Cardiac fibroblast (primary cell): Measurements from ENCODE around the gene JAG2.

Source experiments
- DNase-seq, 2 donors: peaks; one replicate each; pipeline versions ENCODE4 v3.0.0 to v3.0.0-alpha.2; 2010; ENCODE audit warnings: low read depth in 2 of 2
- H3K4me3 ChIP-seq, 2 donors: replicated peaks in 1 of 2; 1 replicate in 1 of 2; 2 replicates in 1 of 2; pipeline ENCODE4 v1.5.1; 2011; ENCODE audit warnings: low read depth in 2 of 2, low read length in 2 of 2, mild to moderate bottlenecking in 2 of 2, moderate library complexity in 1 of 2
- TF ChIP-seq, protein P1 (sequence below): IDR thresholded peaks from one replicate; pipeline ENCODE4 v1.5.1; 2011; ENCODE audit warnings: low read depth, mild to moderate bottlenecking, low read length, inconsistent platforms

JAG2 gene

DNA sequence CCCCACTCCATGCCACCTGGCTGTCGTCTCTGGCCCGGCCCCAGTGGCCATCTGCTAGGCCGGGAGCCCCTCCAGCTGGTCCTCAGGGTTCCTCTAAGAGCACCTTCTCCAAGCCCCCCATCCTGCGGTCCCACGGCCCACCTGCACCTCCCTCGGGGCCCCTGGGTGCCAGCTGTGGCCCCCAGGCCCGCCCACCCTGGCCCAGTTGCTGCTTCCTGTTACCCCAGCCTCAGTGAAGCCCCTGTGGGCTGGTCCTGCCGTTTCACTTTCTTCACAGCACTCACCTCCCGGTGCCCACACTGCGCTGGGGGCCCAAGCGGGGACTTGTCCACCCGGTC lies 40.1 kb upstream of the JAG2 start:
- no peak for DNase-seq
- TF ChIP-seq, protein P1, sequence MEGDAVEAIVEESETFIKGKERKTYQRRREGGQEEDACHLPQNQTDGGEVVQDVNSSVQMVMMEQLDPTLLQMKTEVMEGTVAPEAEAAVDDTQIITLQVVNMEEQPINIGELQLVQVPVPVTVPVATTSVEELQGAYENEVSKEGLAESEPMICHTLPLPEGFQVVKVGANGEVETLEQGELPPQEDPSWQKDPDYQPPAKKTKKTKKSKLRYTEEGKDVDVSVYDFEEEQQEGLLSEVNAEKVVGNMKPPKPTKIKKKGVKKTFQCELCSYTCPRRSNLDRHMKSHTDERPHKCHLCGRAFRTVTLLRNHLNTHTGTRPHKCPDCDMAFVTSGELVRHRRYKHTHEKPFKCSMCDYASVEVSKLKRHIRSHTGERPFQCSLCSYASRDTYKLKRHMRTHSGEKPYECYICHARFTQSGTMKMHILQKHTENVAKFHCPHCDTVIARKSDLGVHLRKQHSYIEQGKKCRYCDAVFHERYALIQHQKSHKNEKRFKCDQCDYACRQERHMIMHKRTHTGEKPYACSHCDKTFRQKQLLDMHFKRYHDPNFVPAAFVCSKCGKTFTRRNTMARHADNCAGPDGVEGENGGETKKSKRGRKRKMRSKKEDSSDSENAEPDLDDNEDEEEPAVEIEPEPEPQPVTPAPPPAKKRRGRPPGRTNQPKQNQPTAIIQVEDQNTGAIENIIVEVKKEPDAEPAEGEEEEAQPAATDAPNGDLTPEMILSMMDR, result no peak
- no peak overlapping the region for H3K4me3 ChIP-seq

DNA sequence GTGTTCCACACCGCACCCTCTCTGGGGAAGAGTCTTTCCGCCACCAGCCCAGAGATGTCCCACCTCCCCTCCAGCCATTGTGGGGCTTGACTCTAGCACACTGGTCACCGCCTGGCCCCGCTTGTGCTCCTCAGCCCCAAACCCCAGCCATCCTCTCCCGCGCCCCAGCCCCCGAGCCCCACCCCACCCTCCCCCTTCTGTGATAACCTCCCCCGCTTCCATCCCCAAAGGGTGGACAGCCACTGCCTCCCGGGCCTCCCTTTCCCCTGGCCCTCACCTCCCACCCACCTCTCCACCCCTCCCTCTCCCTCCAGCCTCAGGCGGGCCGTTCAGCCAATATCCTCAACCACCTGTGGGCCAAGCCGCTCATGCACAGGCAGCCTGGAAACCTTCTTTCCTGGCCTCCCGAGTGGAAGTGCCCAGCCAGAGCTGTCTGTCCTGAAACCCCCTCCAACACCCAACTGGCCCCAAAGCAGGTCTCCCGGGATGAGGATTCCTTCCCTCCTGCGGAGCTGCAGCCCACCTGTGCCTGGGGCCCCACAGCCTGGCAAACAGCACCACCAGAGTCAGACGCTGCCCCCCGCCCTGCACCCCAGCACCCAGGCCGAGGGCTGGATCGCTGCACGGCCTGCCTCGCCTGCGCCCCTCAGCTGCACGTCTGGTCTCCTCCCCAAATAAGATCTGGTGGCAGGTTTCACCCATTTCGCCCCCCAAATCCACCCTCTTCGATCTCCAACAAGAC lies 39.6 kb upstream of the JAG2 start:
- DNase-seq, result no peak
- H3K4me3 ChIP-seq, result no peak overlapping the region
- TF ChIP-seq, protein P1, result no peak

DNA sequence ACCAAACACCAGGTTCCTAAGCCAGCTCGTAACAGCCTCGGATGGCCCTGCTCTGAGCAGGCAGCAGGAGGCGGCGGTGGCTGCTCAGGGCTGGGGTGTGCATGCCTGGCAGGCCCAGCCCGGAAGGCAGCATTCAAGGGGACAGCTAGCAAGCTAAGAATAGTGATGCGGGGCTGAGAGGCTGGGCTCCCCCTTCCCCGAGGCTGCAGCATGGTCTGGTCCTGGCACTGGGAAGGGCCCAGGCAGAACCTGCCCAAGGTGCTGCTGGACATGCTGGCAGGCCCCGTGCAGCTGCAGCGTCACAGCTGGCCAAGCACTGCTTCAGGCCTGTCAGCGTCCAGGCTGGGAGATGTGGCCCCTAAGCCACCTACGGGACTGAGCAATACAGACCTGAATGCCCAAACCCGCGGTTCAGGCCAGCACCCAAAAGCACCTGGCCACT lies 38.9 kb upstream of the JAG2 start:
- no peak overlapping the region for H3K4me3 ChIP-seq
- TF ChIP-seq, protein P1, result no peak
- DNase-seq, result no peak

DNA sequence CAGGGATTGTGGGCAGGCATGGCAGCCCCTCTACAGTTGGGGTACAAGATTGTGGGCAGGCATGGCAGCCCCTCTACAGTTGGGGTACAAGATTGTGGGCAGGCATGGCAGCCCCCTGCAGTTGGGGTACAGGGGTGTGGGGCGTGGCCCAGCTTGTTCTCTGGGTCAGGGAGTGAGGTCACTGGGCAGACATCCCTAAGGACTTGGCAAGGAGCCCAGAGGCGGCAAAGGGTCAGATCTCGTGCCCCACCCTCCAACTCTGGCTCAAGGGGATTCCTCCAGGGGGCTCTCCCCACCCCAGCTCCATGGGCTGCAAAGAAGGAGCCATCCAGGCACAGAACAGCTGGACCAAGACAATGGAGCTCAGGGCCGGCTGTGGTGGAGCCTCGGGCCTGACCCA lies 38.3 kb upstream of the JAG2 start:
- H3K4me3 ChIP-seq, result no peak overlapping the region
- TF ChIP-seq, protein P1, result no peak
- DNase-seq, result no peak

DNA sequence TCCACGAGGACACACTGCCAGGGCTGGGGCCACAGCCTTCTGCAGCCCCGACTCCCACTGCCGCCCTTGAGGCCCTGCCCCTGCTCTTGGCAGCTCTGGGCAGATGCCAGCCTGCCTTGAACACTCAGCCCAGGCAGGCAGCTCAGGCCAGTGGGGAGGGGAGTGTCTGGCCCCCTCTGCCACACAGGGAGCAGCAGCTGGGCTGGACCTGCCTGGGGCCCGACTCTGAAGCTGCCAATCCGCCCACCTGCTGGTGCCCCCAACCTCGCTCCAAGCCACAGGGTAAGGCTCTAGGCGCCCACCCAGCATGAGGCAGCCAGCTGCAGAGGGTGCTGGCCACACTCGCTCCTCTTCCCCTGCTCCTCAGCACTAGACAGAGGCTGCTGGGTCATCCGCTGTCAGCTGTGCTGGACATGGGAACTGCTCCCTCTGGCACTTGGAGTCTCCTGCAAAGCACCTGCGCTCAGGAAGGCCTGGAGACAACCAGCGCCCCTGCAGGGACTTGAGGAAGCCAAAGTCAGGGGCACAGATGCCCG lies 37.2 kb upstream of the JAG2 start:
- TF ChIP-seq, protein P1, result no peak
- DNase-seq, result no peak
- no peak overlapping the region for H3K4me3 ChIP-seq

DNA sequence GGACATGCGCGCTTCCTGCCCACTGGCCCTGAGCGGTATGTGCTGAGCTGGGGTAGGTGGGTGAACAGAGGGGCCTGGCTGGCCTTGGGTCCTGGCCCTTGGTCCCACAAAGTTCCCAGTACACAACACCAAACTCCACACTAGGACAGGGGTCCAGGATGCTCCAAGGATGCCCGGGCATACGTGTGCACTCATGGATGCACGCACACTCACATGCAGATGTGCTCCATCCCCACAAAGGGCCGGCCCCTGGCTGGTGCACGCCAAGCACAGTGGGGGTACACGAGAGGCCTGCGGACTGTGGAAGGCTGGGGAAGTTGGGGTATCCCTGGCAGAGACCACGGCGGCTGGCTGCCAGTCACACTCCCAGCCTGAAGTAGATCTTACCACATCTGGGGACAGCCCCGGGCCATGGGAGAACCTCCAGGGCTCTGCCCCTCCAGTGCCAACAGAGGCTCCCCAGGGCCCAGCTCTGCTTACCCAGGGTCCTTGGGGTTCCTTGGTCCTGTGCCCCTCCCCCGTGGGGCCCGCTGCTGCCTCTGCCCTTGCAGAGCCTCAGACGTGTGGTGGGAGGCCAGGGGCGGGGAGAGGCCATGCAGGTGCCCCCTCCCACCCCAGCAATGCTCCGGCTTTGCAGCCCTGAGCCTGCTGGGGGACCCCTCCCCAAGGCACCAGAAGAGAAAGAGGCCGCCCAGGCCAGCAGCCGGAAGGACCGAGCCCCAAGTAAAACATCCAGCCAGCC lies 36.5 kb upstream of the JAG2 start:
- TF ChIP-seq, protein P1, result no peak
- no peak overlapping the region for H3K4me3 ChIP-seq
- no peak for DNase-seq
